Measurements from ENCODE around the gene GAL3ST1.
"Not testable (repeated sequence)": the region's sequence is repeated elsewhere in the genome, so short reads cannot be mapped to it uniquely, and the experiment has no call there.

The GAL3ST1 gene

GRCh38 chr22:30596886-30597285 is 22.4 kb upstream of the GAL3ST1 start:
- no peak for DNase-seq (ENCODE audit: low read depth in 1 of 2, low spot score in 1 of 2)

- DNase-seq (ENCODE audit: low read depth in 1 of 2, low spot score in 1 of 2), result no peak
These were observed 21.7 kb upstream of the GAL3ST1 start for GRCh38 chr22:30596199-30596598.

- not testable (repeated sequence) for DNase-seq (ENCODE audit: low read depth in 1 of 2, low spot score in 1 of 2)
These were observed 17.9 kb upstream of the GAL3ST1 start for GRCh38 chr22:30592360-30592713.

- DNase-seq (ENCODE audit: low read depth in 1 of 2, low spot score in 1 of 2), result peak; percentile 85 to 95
These were observed 17.3 kb upstream of the GAL3ST1 start, which contains the start of gene PES1 for GRCh38 chr22:30591588-30592359. Gene PES1, minus strand, starts transcription at chr22:30591910. Its CDS starts 77 bp downstream, at chr22:30591833.

- DNase-seq (ENCODE audit: low read depth in 1 of 2, low spot score in 1 of 2), result no peak
These were observed 16.7 kb upstream of the GAL3ST1 start for GRCh38 chr22:30591191-30591587.

GRCh38 chr22:30586414-30586813 is 11.9 kb upstream of the GAL3ST1 start:
- DNase-seq (ENCODE audit: low read depth in 1 of 2, low spot score in 1 of 2), result no peak

- DNase-seq (ENCODE audit: low read depth in 1 of 2, low spot score in 1 of 2), result no peak
These were observed 10.0 kb upstream of the GAL3ST1 start for GRCh38 chr22:30584441-30584840.

- no peak for DNase-seq (ENCODE audit: low read depth in 1 of 2, low spot score in 1 of 2)
These were observed 8.5 kb upstream of the GAL3ST1 start for GRCh38 chr22:30582788-30583545.

GRCh38 chr22:30582051-30582450 is 7.6 kb upstream of the GAL3ST1 start:
- DNase-seq (ENCODE audit: low read depth in 1 of 2, low spot score in 1 of 2), result no peak

- DNase-seq (ENCODE audit: low read depth in 1 of 2, low spot score in 1 of 2), result no peak
These were observed 6.4 kb upstream of the GAL3ST1 start for GRCh38 chr22:30580896-30581295.

GRCh38 chr22:30578481-30578880 is 4.0 kb upstream of the GAL3ST1 start:
- no peak for DNase-seq (ENCODE audit: low read depth in 1 of 2, low spot score in 1 of 2)

- no peak for DNase-seq (ENCODE audit: low read depth in 1 of 2, low spot score in 1 of 2)
These were observed 1.4 kb upstream of the GAL3ST1 start for GRCh38 chr22:30575859-30576258.

GRCh38 chr22:30574997-30575671 is 669 bp upstream of the GAL3ST1 start:
- no peak for DNase-seq (ENCODE audit: low read depth in 1 of 2, low spot score in 1 of 2)

- no peak for DNase-seq (ENCODE audit: low read depth in 1 of 2, low spot score in 1 of 2)
These were observed 821 bp downstream of the GAL3ST1 start for GRCh38 chr22:30573594-30574094.

GRCh38 chr22:30572840-30573593 is 1.4 kb downstream of the GAL3ST1 start:
- DNase-seq (ENCODE audit: low read depth in 1 of 2, low spot score in 1 of 2), result no peak

GRCh38 chr22:30572210-30572609 is 2.3 kb downstream of the GAL3ST1 start:
- DNase-seq (ENCODE audit: low read depth in 1 of 2, low spot score in 1 of 2), result no peak

GRCh38 chr22:30569674-30570202 is 4.7 kb downstream of the GAL3ST1 start:
- DNase-seq (ENCODE audit: low read depth in 1 of 2, low spot score in 1 of 2), result no peak

GRCh38 chr22:30568137-30568805 is 6.2 kb downstream of the GAL3ST1 start:
- no peak for DNase-seq (ENCODE audit: low read depth in 1 of 2, low spot score in 1 of 2)

GRCh38 chr22:30567277-30567676 is 7.2 kb downstream of the GAL3ST1 start:
- not testable (repeated sequence) for DNase-seq (ENCODE audit: low read depth in 1 of 2, low spot score in 1 of 2)

GRCh38 chr22:30566125-30566524 is 8.3 kb downstream of the GAL3ST1 start:
- DNase-seq (ENCODE audit: low read depth in 1 of 2, low spot score in 1 of 2), result no peak

Data from activated CD4-positive, alpha-beta T cell treated with anti-CD3 and anti-CD28 coated beads, Interleukin-2, amount 50 U/mL, for 24 hours (primary cell).